Activated naive CD4-positive, alpha-beta T cell (primary cell): ENCODE data around the gene ZNRF3.

Experiments used
- DNase-seq, 4 experiments: peaks; one replicate each; lab custom pipeline; 2025; lab: John Stamatoyannopoulos, UW

ZNRF3 gene

DNA sequence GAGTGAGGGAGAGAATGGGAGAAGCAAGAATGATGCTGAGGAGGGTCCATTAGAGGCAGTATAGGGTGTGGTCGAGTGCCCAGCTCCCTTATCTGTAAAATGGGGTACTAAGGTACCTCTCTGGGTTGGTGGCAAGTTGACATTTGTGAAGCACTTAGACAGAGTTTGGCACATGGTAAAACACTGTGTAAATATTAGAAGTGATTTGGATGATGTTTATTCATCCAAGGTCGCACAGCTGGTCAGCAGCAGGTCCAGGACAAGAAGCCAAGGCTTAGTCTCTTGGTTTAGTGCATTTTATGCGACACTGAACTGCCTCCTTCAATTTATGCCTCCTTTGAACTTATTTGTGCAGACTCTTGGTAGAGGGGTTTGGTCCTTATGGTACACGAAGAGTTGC is 208.9 kb downstream of the ZNRF3 start:
- no peak for DNase-seq

DNA sequence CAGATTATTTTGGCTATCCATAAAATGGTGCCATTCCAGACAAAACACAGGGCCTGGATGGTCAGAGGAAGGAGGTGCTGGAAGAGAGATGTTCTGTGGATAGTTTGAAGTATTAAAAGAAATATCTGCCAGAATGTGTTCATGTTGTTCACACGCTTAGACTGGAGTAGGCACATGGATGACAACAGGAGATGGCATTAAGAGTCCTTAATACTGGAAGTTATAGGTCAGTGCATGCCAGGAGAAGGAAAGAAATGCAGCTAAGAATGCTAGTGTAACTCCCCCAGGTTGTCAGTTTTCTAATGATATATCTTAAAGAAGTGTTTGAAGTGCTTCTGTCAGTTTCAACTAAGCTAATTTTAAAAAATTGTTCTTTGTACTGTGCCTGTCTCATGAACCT is 209.7 kb downstream of the ZNRF3 start:
- no peak for DNase-seq

DNA sequence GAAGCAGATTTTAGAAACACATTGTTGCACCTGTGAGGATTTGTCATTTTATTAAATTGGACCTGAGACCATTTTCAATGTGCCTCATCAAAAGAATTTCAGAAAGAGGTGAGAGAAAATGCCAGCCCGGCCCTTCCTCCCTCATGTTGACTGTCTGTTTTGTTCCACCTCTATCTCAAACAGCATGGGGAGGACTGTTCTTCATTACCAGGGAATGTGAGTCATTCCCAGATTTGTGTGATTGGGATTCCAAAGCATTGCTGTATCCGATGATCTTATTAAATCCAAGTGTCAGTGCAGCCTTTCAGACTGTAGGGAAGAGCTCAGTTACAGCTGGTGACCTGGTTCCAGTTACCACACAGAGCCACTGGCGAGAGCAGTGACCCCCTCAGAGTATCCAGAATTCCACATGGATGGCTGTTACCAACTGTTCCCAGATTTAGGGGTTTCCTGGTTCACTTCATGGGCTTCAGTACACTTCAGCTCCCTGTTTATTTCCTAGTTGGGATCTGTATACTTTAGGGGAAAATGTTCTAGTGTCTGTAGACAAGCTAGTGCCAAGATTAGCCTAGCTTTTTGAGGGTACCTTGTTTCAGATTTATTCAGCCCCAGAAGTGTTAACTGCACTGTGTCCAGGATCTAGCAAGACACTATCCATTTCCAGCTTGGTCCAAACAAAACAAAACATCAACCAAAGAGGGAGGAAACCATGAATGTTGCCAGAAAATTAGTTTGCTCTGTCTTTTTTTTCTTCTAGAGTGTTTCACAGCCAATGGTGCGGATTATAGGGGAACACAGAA is 210.3 kb downstream of the ZNRF3 start:
- no peak for DNase-seq

DNA sequence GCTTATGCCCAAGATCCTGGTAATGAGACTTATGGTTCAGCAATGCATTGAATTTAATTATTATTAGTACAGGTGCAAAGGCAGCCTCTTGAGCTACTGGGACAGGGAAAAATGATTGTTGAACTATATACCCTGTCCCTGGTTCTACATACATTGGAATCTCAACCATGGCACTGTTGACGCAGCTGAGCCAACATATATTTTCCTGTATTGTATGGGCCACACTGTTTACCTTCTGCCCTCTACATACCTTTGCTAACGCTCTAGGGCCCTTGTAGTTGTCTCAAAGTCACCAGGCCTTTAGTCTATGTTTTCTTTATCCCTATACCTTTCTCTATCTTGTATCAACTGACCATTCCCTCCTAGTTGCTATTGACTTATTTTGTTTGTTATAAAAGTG is 212.1 kb downstream of the ZNRF3 start:
- DNase-seq = no peak

DNA sequence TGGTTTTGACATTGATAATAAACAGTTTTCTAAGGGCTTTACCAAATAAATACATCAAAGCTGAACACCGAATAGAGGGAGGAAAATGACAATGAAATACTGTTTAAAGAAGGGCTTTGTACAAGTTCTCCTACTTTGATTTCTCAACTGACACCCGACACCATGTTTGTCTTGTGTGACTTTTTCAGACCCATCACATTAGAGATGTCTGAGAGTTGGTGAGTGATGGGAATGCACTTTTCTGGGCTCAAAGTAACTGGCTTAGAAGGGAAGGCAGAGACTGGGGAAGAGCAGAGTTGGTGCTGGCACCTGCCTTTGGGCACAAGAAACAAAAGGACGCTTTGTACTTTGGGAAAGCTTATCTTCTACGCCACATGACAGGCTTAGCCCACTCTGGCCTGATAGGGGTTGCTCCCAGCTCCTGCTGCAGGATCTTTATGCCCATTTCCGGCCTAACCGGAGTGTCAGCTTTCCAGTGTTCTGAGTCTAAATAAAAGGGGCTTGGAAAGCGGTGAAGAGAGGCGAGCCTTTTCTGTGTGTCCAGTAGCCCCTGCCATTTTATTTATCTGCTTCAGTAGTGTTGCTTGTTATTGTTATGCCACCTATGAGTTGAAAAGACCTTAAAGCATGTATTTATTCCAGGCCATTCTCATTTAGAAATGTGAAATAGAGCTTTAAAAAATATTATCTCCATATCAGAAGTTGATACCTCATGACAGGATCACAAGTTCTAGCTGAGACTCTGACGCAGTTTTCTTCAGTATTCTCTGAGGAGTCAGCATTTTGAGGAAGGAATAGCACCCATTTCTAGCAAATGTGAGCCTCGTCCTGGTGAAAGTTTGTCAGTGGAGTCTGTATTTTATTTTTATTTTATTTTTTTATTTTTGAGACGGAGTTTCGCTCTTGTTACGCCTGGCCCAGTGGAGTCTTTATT is 213.6 kb downstream of the ZNRF3 start:
- DNase-seq = no peak

DNA sequence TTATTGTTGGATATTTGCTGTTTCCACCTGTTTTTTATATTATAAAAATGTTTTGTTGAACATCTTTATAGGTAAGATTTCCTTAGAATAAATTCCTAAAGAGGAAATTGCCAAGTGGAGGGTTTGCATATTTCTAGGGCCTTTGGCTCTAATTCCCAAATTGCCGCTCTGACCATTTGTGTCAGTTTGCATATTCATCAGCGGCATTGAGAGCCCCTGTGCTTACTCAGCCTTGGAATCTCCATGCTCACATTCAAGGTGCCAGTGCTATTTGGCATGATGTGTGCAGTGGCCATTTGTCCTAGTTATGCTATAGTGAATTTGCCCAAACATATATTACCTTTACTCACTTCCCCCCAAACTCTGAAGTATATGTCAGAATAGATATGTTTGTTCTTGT is 214.9 kb downstream of the ZNRF3 start:
- DNase-seq = no peak

DNA sequence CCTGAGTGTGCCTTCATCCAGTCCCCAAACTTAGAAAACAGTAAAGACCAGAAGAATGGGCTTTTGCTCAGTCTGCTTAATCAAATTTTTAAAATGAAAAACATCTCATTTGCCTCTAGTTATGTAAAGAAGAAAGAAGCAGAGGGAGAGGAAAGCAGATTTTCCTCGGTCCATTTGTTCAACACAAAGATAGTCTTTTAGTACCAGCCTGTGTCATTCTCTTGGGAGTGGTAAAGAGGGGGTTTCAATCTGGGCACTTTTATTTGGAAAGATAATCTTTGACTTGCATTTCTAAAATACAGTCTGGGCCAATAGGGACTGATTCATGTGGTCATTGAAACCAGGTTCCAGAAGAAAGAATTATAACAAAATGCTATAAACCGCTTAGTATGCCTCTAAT is 218.9 kb downstream of the ZNRF3 start:
- DNase-seq = no peak

DNA sequence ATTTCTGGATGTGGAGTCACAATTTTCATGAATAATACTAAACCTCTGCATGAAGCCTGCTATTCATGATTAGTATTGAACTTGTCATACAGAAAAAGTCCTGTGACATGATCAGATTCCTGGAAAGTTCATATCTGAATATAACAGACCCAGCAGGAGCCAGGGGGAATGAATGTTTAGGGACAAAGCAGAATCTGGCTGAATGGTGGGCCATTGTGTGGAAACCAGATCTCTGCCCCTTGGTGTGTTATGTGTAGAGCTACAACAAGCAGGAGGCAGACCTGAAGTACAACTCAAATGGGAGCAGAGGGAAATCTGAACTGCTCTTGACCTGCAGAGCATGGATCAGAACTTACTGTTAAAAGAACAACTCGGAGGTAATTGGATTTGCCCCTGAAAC is 219.7 kb downstream of the ZNRF3 start:
- no peak for DNase-seq

DNA sequence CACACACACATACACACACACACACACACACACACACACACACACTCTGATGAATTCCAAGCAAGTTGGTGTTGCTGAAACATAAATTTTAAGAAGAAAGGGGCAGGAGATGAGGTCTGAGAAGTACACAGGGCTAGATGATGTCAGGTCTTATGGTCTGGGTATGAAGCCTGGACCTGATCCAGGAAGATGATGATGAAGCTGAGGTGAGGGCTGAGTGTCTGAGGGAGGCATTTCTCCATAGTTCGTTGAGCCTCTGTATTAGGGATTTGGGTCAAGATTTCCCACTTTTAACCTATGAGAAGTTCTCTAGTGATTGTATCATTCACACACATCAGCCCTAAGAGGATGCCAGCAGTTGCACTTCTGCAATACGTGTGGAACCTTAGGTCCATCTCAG is 222.1 kb downstream of the ZNRF3 start:
- no peak for DNase-seq

DNA sequence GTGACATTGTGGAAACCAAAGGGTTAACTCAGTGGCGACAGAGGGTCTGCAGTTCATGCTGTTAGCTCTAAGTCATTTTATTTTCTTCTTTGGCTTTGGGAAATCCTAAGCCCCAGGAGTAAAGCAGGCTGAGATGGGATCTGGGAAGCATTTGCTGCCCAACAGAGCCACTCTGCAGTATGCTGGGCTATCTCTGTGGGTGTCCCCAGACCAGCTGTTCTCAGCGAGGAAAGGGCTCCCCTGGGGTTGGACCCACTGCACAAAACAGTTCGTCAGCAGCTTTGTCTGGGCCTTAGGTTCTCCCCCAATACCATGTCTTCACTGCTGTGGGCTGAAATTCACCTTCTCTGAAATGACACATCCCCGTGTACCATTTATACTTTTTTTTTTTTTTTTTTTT is 223.5 kb downstream of the ZNRF3 start:
- no peak for DNase-seq
